SH-SY5Y (cell line): ENCODE data around the gene RASSF1.

Experiments
- GATA2 ChIP-seq: IDR thresholded peaks from 2 replicates; pipeline ENCODE4 v1.6.1; 2011; ENCODE audit warnings: mild to moderate bottlenecking, low read depth, low read length
- GATA3 ChIP-seq: IDR thresholded peaks from 2 replicates; pipeline ENCODE4 v1.6.1; 2011; ENCODE audit warnings: low read depth, mild to moderate bottlenecking, low read length, moderate library complexity

The RASSF1 gene

GRCh38 chr3:50297896-50298725 lies 42.5 kb downstream of the RASSF1 start:
- TF ChIP-seq GATA2 (no peak), GATA3 (no peak)

DNA sequence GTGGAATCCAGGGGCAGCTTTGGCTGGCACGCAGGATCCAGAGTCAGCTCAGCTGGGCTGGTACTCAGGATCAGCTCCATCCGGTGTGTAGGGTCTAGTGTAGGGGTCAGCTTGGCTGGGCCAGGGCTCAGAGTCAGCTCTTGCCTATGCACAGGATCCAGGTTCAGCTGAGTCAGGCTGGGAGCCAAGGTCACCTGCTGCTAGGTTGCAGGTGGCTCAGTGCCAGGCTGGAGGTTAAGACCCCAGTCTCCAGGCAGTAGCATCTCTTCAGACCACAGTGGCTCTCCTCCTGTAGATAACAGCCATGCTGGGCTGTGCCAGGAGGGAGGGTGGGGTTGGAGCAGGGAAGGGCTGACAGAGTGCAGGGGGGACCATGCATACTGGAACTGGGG lies 43.3 kb downstream of the RASSF1 start:
- TF ChIP-seq GATA2, result no peak
- TF ChIP-seq GATA3, result no peak

DNA sequence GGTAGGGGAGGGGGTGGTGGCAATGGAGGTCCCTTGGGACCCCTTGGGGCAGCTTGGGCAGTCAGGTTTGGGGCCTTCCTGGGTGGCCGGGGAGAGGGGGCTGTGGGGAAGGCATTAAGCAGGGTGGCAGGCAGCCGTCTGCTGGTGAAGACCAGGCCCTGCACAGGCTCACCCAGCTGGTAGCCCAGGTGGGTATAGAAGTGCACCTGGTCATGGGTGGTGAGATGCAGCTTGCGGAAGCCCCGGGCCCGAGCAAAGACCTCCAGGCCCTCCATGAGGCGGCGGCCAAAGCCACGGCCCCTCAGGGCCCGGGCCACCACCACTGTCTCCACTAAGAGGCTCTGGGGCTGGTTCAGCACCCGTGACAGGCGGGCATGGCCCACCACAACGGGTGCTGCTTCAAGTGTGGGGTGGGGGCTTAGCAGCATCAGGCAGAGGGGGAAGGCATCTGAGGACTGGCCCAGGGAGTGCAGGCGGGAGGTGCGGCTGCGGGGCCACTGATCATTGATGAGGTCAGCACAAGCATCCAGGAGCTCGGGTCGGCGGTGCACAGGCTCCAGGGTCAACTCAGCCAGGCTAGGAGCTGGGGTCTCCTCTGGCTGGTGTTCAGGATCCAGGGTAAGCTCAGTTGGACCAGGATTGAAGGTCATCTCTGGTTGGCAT lies 43.8 kb downstream of the RASSF1 start:
- no peak for TF ChIP-seq GATA2
- TF ChIP-seq GATA3, result no peak

GRCh38 chr3:50295553-50296431 lies 44.8 kb downstream of the RASSF1 start:
- TF ChIP-seq GATA2 (no peak), GATA3 (no peak)

DNA sequence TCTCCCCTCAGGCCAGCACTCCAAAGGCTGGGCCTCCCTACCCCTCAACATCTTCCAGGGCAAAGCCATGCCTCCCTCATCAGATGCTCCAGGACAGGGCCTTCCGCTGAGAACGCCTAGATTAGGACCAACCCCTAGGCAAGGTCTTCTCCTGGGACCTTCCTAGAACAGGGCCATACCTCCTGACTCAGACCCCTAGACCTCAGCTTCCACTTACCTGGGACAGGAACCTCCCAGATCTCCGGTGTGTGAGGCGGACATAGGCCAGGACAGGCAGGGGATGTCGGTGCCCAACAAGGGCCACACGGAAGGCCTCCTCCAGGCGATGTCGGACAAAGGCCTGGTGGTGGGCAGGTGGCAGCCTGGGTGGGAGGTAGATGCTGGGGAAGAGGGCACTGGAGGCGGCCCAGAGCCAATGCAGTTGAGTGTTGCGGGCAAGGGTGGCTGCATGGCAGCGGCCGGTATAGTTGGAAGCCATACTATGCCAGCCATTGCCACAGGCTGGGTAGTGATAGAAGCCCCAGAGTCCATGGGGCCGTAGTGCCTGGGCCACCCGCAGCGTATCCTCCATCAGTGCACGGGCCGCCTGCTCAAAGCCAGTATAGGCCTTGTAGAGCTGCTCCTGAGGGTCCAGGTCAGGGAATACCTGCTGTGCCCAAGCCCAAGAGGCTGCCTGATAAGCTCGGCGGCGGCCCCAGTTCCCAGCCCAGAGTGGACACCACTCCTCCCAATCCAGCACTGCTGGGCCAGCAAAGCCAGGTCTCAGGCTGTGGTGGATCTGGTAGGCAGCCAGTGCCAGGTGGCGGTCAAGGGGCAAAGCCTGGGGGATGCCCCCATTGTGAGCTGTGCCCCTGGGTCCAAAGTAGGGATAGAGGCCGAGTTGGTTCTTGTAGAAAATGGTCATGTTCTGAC lies 45.9 kb downstream of the RASSF1 start:
- TF ChIP-seq GATA2, result no peak
- no peak for TF ChIP-seq GATA3

GRCh38 chr3:50294089-50294488 lies 46.5 kb downstream of the RASSF1 start:
- no peak for TF ChIP-seq GATA2
- TF ChIP-seq GATA3, result no peak

GRCh38 chr3:50293079-50293801 lies 47.4 kb downstream of the RASSF1 start:
- no peak for TF ChIP-seq GATA3
- no peak for TF ChIP-seq GATA2

DNA sequence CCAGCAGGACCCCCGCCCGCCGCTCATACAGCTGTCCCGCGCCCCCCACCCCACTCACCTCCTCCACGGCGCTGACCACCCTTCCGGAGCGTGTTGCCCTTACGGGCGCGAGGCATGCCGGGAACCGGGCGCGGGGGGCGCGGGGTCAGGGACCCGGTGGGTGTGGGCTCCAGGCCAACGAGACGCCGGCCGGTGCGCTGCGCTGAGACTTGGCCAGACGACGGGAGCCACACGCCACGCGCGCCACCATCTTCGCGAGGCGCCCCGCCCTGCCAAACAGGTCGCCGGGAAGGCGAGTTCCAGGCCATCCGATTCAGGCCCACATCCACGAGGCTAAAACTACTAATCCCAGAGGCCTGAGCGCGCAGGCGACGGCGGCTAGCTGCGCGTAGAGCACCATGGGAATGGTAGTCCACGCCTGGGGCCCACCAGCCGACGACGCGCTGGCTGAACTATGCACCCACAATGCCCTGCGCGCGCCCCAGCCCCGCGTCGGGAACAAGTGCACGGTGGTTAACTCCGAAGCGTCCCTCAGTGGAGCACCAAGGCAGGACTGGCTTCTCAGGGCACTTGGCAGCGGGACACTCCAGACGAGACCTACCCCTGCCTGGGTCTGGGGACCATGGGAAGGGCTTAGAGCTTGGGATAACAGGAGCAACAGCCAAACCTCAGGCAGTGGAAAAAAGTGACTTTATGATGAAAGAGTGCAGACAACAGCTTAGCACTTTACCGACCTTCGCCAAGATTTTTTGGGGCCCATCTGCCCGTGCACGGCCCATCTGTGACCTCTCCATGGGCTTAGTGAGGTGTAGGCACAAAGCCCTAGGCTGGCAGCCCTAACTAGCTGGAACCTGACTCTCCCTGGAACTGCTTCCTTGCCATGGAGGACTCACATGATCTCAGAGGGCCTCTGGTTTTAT lies 48.2 kb downstream of the RASSF1 start, which contains the start of gene IFRD2:
IFRD2 (minus strand) TSS at position 271 of the 920 bp plus-strand sequence; CDS start at position 116, 155 bp downstream.
- TF ChIP-seq GATA2 (no peak), GATA3 (no peak)

DNA sequence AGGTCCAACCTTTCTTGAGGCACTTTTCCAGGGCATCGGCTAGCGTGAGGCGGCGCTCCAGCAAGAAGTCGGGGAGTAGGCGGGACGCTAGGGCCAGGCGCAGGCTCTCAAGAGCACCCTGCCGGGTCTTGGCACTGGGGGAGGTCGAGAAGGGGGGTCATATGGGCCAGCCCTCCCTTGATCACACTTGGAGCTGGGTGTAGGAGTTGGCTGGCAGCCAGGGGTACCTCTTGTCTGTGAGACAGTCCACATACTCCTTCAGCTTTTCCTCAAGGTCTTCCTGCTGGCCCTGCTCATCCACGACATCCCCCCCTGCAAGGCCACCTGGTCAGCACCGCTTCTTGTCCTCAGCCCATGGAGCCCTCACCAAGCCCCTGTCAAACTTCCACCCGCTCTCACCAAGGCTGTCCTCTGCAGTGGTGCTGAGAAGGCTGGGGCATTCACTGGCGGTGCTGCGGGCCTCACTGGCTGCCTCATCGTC lies 50.4 kb downstream of the RASSF1 start:
- TF ChIP-seq GATA3 (no peak), GATA2 (no peak)

GRCh38 chr3:50289130-50289529 lies 51.5 kb downstream of the RASSF1 start:
- no peak for TF ChIP-seq GATA3
- no peak for TF ChIP-seq GATA2

GRCh38 chr3:50288387-50289007 lies 52.1 kb downstream of the RASSF1 start:
- TF ChIP-seq GATA3, result no peak
- TF ChIP-seq GATA2, result no peak

DNA sequence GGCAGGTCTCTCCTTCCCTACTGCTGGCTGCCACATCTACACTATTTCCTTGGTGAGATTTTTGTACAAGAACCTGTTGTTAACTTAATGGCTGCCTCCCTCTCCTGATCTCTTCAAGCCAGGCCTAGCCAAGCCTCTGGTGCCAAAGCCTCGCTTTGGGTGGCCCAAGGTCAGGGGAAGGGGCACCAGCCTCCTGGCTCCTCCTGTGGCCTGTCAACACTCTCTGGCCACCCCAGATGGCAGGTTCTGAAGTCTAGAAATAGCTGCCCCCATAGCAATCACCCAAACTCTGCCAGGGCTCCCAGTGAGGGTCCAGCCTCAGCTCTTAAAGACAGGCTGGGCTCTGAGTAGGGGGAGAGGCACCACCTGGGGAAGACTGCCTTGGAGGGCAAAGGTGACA lies 53.4 kb downstream of the RASSF1 start:
- TF ChIP-seq GATA2, result no peak
- no peak for TF ChIP-seq GATA3
